DOHH2 (cell line): Measurements from ENCODE around the gene KCNH1.

Experiments used
- H3F3A ChIP-seq: fragments of 200-600 bp; sonication (generic), shearing (Covaris generic); 2 replicates; pipeline ENCODE4 v1.6.0; 2016; ENCODE audit warnings: antibody characterized with exemption, mild to moderate bottlenecking; ENCODE audit not compliant: control insufficient read depth, insufficient read depth
- H3K27ac ChIP-seq: fragments of 200-600 bp; sonication (generic); 2 replicates; pipeline ENCODE4 v1.5.1; 2014; ENCODE audit warnings: low read depth, mild to moderate bottlenecking, low read length, moderate library complexity
- H3K27me3 ChIP-seq: fragments of 200-600 bp; sonication (generic); 2 replicates; pipeline ENCODE4 v1.6.1; 2014; ENCODE audit warnings: mild to moderate bottlenecking, low read length, mixed read lengths; ENCODE audit not compliant: control insufficient read depth
- H3K36me3 ChIP-seq: fragments of 200-600 bp; sonication (generic); 2 replicates; pipeline ENCODE4 v1.6.1; 2014; ENCODE audit warnings: mild to moderate bottlenecking, low read length, moderate library complexity, mixed read lengths; ENCODE audit not compliant: control insufficient read depth
- H3K4me1 ChIP-seq: fragments of 200-600 bp; sonication (generic); 2 replicates; pipeline ENCODE4 v1.6.1; 2014; ENCODE audit warnings: mild to moderate bottlenecking, low read length, mixed read lengths; ENCODE audit not compliant: control insufficient read depth
- H3K4me2 ChIP-seq: fragments of 200-600 bp; sonication (generic); 2 replicates; pipeline ENCODE4 v1.6.0; 2014; ENCODE audit warnings: mild to moderate bottlenecking, low read length, moderate library complexity
- H3K4me3 ChIP-seq: fragments of 200-600 bp; sonication (generic); 2 replicates; pipeline ENCODE4 v1.5.1; 2014; ENCODE audit warnings: mild to moderate bottlenecking, low read length, mixed read lengths
- H3K79me2 ChIP-seq: fragments of 200-600 bp; sonication (generic); 2 replicates; pipeline ENCODE4 v1.6.1; 2014; ENCODE audit warnings: mild to moderate bottlenecking, low read length, mixed read lengths; ENCODE audit not compliant: control insufficient read depth
- H3K9me2 ChIP-seq: fragments of 200-600 bp; sonication (generic); replicated peaks from 2 replicates; pipeline ENCODE4 v1.6.1; 2014; ENCODE audit warnings: mild to moderate bottlenecking, low read length, mixed read lengths; ENCODE audit not compliant: control insufficient read depth
- H3K9me3 ChIP-seq: fragments of 200-600 bp; sonication (generic); 2 replicates; pipeline ENCODE4 v1.6.1; 2014; ENCODE audit warnings: antibody characterized with exemption, low read length, mixed read lengths; ENCODE audit not compliant: control insufficient read depth, insufficient read depth
- H4K20me1 ChIP-seq: fragments of 200-600 bp; sonication (generic); 2 replicates; pipeline ENCODE4 v1.6.0; 2014; ENCODE audit warnings: low read depth, mild to moderate bottlenecking, antibody characterized with exemption, low read length, moderate library complexity; ENCODE audit not compliant: control insufficient read depth, insufficient read depth
- CTCF ChIP-seq: fragments of 200-600 bp; sonication (generic); IDR thresholded peaks from one replicate; pipeline ENCODE4 v1.5.1; 2014; ENCODE audit warnings: antibody characterized with exemption, mild to moderate bottlenecking, low read depth, low read length; ENCODE audit not compliant: poor library complexity, severe bottlenecking
- EZH2phosphoT487 ChIP-seq: fragments of 200-600 bp; sonication (generic); IDR thresholded peaks from 2 replicates; pipeline ENCODE4 v1.6.1; 2017; ENCODE audit warnings: borderline replicate concordance, mild to moderate bottlenecking, antibody characterized with exemption, low read length, moderate library complexity, mixed read lengths

The KCNH1 gene

DNA sequence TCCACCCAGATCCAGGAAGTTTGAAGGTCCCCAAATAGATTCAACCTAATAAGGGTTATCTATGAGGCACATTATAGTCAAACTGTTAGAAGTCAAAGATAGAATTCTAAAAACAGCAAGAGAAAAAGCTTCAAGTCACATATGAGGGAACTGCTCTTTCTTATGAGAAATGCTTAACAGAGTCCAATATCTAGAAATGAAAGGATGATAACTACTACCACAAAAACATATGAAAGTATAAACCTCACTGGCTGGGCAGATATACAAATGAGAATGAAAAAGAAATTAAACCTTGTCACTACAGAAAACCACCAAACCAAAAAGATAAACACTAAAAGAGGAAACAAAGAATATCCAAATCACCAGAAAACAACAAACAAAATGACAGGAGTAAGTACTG lies 201.8 kb downstream of the KCNH1 start:
- H3F3A ChIP-seq, result no peaks in the 10 kb centered on the region
- H3K36me3 ChIP-seq, result no peaks in the 10 kb centered on the region
- no peak overlapping the region for H3K4me3 ChIP-seq
- no peaks in the 10 kb centered on the region for H4K20me1 ChIP-seq
- no peaks in the 10 kb centered on the region for H3K79me2 ChIP-seq
- no peaks in the 10 kb centered on the region for H3K4me1 ChIP-seq
- H3K27ac ChIP-seq, result no peak overlapping the region
- no peaks in the 10 kb centered on the region for H3K27me3 ChIP-seq
- TF ChIP-seq CTCF, result no peak
- no peak for TF ChIP-seq EZH2phosphoT487
- no peaks in the 10 kb centered on the region for H3K9me3 ChIP-seq
- no peaks in the 10 kb centered on the region for H3K9me2 ChIP-seq
- no peak overlapping the region for H3K4me2 ChIP-seq

- TF ChIP-seq EZH2phosphoT487 (no peak), CTCF (no peak)
Observed at GRCh38 chr1:210922666-210923065, 211.3 kb downstream of the KCNH1 start.

GRCh38 chr1:210920716-210921694 lies 212.9 kb downstream of the KCNH1 start:
- no peak overlapping the region for H3K27ac ChIP-seq
- H3K9me3 ChIP-seq, result no peaks in the 10 kb centered on the region
- no peak overlapping the region for H3K4me3 ChIP-seq
- no peaks in the 10 kb centered on the region for H3K36me3 ChIP-seq
- TF ChIP-seq CTCF (no peak), EZH2phosphoT487 (no peak)
- H3K4me1 ChIP-seq, result no peaks in the 10 kb centered on the region
- H3K4me2 ChIP-seq, result no peak overlapping the region
- no peaks in the 10 kb centered on the region for H3K79me2 ChIP-seq
- H3F3A ChIP-seq, result no peaks in the 10 kb centered on the region
- H3K27me3 ChIP-seq, result no peaks in the 10 kb centered on the region
- no peaks in the 10 kb centered on the region for H3K9me2 ChIP-seq
- no peaks in the 10 kb centered on the region for H4K20me1 ChIP-seq

More at GRCh38 chr1:210922666-210923065, 211.3 kb downstream of the KCNH1 start:
- no peak overlapping the region for H3K4me3 ChIP-seq
- no peaks in the 10 kb centered on the region for H3K9me3 ChIP-seq
- no peak overlapping the region for H3K4me2 ChIP-seq
- H4K20me1 ChIP-seq, result no peaks in the 10 kb centered on the region
- H3K9me2 ChIP-seq, result no peaks in the 10 kb centered on the region
- no peaks in the 10 kb centered on the region for H3K36me3 ChIP-seq
- H3K4me1 ChIP-seq, result no peaks in the 10 kb centered on the region
- H3K27me3 ChIP-seq, result no peaks in the 10 kb centered on the region
- H3K27ac ChIP-seq, result no peak overlapping the region
- no peaks in the 10 kb centered on the region for H3F3A ChIP-seq
- no peaks in the 10 kb centered on the region for H3K79me2 ChIP-seq
